Activated T-cell treated with anti-CD3 and anti-CD28 coated beads, Interleukin-2, amount 50 U/mL, for 24 hours (primary cell): ENCODE results near the gene HYDIN.

Source experiments
- DNase-seq: peaks from one replicate; pipeline ENCODE4 v3.0.0-alpha.2; 2020
- H3K27ac Mint-ChIP-seq: 2 replicates; pipeline ENCODE4 v1.8.0; 2020; ENCODE audit warnings: mild to moderate bottlenecking, mixed read lengths
- H3K27me3 Mint-ChIP-seq: 2 replicates; pipeline ENCODE4 v1.8.0; 2020; ENCODE audit warnings: mixed read lengths
- H3K36me3 Mint-ChIP-seq: 2 replicates; pipeline ENCODE4 v1.8.0; 2020; ENCODE audit warnings: low read depth, mixed read lengths
- H3K4me1 Mint-ChIP-seq: 2 replicates; pipeline ENCODE4 v1.8.0; 2020; ENCODE audit warnings: low read depth, mixed read lengths
- H3K4me3 Mint-ChIP-seq: 2 replicates; pipeline ENCODE4 v1.8.0; 2020; ENCODE audit warnings: mild to moderate bottlenecking, moderate library complexity, mixed read lengths
- H3K9me3 Mint-ChIP-seq: 2 replicates; pipeline ENCODE4 v1.8.0; 2020; ENCODE audit warnings: mixed read lengths

The HYDIN gene

DNA sequence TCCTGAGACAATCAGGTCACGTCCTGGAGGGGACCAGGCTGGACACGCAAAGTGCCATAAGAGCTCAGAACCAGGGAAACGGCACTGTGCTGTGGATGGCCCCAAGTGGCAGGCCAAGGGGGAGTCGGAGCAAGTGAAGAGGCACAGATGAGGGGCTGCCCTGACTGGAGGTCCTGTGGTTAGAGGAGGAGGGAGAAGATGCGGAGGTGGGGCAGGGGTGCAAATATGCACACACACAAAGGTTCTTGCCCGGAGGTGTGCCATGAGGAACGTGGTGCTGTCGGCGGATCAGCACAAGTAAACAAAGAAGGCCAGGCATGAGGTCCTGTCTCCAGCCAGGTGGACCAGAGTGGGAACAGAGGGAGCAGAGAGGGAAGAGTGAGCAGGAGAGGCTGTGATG lies 453.0 kb downstream of the HYDIN start:
- no peak for DNase-seq
- Mint-ChIP-seq H3K27me3 (no peaks in the 10 kb centered on the region), H3K9me3 (no peaks in the 10 kb centered on the region), H3K4me1 (no peaks in the 10 kb centered on the region), H3K36me3 (peaks cover 90% of the 10 kb centered on the region), H3K4me3 (no peak overlapping the region), H3K27ac (peak overlapping the region; percentile 2)

DNA sequence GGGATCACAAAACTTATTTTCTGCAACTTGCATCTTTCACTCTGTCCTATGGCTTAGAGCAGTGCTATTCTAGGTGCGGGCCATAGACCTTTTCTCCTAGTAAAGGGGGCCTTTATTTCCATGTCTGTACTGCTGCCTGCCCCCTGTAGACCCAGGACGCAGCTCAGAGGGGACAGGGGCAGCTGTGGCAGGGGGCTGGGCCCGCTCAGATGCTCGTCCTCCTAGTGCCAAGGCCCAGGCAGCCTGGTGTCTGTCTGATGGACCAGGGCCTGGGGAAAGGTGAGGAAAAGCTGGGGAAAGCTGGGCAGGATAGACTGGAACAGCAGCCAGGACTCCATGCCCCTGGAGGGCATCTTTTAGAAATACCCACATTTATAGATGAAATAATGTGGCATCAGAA lies 455.1 kb downstream of the HYDIN start:
- H3K9me3 Mint-ChIP-seq: no peaks in the 10 kb centered on the region
- no peaks in the 10 kb centered on the region for H3K27me3 Mint-ChIP-seq
- H3K27ac Mint-ChIP-seq: no peak overlapping the region
- no peaks in the 10 kb centered on the region for H3K4me1 Mint-ChIP-seq
- DNase-seq: no peak
- H3K4me3 Mint-ChIP-seq: no peak overlapping the region
- peaks cover 87% of the 10 kb centered on the region for H3K36me3 Mint-ChIP-seq

DNA sequence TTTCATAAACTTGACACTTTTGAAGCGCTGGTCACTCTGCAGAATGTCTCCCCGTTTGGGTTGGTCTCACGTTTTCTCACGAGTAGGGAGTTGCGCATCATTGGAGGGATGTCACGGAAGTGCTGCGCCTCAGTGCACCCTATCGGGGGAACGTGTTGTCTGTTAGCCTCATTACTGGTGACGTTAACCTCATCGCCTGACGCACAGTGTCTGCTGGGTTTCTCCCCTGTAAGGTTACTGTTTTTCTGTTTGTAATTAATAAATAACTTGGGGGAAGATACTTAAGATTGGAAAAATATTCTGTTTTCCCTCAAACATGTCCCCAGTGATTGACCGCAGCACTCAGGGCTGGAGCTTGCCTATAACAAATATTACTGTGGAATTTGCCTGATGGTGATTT lies 456.3 kb downstream of the HYDIN start:
- Mint-ChIP-seq H3K4me3 (no peak overlapping the region), H3K9me3 (no peaks in the 10 kb centered on the region), H3K27me3 (no peaks in the 10 kb centered on the region), H3K27ac (no peak overlapping the region), H3K36me3 (peaks cover 87% of the 10 kb centered on the region), H3K4me1 (no peaks in the 10 kb centered on the region)
- no peak for DNase-seq

DNA sequence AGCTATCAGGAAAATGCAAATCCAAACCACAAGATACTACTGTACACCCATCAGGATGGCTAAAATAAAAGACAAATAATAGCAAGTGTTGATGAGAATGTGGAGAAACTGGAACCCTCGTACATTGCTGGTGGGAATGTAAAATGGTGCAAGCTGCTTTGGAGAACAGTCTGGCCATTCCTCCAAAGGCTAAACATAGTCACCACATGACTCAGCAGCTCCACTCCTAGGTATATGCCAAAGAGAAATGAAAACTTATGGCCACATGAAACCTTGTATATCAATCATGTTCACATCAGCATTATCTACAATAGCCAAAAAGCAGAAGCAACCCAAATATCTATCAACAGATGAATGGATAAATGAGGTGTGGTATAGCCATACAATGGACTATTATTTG lies 458.0 kb downstream of the HYDIN start:
- no peak for DNase-seq
- H3K4me3 Mint-ChIP-seq: no peak overlapping the region
- no peak overlapping the region for H3K27ac Mint-ChIP-seq
- H3K27me3 Mint-ChIP-seq: no peaks in the 10 kb centered on the region
- no peaks in the 10 kb centered on the region for H3K4me1 Mint-ChIP-seq
- H3K36me3 Mint-ChIP-seq: peaks cover 83% of the 10 kb centered on the region
- no peaks in the 10 kb centered on the region for H3K9me3 Mint-ChIP-seq

DNA sequence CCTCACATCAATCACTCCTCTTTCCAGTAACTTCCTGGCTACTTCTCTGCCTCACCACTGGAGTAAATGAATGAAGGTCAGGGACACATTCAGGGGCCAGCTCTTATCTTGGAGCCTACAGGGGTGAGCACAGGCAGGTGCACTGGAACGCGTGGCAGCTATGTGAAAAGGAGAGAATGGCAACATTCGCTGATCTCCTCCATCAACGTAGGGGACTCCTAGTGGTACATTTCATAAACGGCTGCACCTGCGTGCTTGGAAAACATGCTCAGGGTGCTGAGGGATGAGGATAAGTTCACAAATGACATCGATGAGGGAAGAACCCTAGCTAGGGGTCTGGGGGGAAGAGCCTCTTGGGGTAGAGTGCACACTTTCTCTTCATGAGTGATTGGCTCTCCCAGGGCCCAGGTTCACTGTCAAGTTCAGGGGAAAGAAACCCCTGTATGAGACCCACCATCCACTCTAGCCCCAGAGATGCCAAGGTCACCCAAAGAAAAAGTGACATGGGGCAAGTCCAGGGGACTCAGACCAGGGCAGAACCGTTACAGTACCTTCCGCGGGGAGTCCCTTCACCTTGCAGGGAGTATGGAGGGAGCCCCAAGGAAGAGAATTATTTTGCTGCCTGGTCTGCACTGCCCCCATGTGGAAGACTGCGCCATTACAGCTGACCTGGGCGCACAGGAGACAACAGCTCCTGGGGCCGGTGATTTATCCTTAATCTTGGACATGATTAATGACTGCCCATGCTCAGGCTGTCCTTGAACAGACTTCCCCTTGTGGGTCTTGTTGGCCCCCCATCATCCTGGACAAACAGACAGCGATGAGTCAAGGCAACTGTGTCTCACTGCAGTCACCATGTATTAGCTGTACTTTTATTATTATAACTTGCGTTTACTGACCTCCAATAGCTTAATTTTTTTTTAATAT lies 459.6 kb downstream of the HYDIN start:
- Mint-ChIP-seq H3K4me1 (no peaks in the 10 kb centered on the region), H3K4me3 (no peak overlapping the region), H3K36me3 (peaks cover 87% of the 10 kb centered on the region), H3K9me3 (no peaks in the 10 kb centered on the region), H3K27me3 (no peaks in the 10 kb centered on the region), H3K27ac (no peak overlapping the region)
- peak; percentile 77 for DNase-seq

DNA sequence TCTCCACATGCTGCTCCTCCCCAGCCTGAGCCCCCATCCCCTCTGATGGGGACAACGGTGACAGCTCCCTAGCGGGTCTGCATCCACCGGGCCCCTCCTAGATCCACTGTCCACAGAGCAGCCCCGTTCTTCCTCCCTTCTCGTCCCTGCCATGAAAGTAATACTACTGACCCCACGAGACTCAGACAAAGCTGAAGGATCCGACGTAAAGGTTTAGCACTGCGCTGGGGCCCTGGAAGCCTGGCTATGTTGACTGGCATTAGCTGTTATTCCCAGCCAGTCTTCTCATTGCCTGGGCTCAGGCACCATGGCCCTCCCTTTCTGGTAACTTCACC lies 460.3 kb downstream of the HYDIN start:
- Mint-ChIP-seq H3K4me1 (no peaks in the 10 kb centered on the region), H3K36me3 (peaks cover 85% of the 10 kb centered on the region), H3K9me3 (no peaks in the 10 kb centered on the region), H3K27me3 (no peaks in the 10 kb centered on the region), H3K4me3 (no peak overlapping the region), H3K27ac (no peak overlapping the region)
- DNase-seq: no peak

DNA sequence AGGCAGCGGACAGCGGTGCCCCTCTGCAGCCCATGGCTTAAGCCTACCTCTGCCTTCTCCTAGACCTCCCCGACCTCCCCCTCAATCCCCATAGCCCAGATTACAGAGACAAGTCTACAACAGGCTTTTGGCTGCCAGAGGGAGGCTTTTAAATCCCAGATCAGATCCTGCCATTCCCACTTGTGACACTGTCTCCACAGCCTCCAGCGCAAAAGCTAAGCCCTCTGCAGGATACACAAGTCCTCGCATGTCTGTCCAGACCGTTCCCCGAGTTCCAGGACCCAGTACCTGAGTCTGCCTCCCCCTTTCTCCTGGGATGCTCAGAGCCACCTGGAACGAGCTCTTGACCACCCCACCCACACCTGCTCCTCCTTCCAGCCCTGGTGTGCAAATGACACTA lies 460.8 kb downstream of the HYDIN start:
- H3K4me3 Mint-ChIP-seq: no peak overlapping the region
- no peaks in the 10 kb centered on the region for H3K9me3 Mint-ChIP-seq
- peaks cover 86% of the 10 kb centered on the region for H3K36me3 Mint-ChIP-seq
- H3K27me3 Mint-ChIP-seq: no peaks in the 10 kb centered on the region
- H3K27ac Mint-ChIP-seq: no peak overlapping the region
- H3K4me1 Mint-ChIP-seq: no peaks in the 10 kb centered on the region
- DNase-seq: no peak

DNA sequence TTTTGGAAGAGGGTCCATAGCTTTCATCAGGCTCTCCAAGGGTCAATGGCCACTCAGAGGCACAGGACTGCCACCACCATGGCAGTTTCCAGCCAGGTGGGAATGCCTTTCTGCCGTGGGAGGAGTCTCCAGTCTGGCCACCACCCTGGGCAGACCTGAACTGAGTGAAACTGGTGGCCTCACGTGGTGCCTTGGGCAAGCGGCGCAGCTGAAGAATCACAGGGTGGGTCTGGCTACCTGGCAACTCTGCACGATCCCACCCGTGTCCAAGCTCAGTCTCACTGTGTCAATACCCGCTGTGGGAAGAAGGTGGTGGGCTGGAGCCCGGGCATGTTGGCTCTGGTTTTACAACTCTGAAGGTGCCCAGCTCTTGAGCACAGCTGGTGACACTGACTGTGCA lies 461.4 kb downstream of the HYDIN start:
- Mint-ChIP-seq H3K27me3 (no peaks in the 10 kb centered on the region), H3K4me1 (no peaks in the 10 kb centered on the region), H3K4me3 (no peak overlapping the region), H3K36me3 (peaks cover 89% of the 10 kb centered on the region), H3K27ac (no peak overlapping the region), H3K9me3 (no peaks in the 10 kb centered on the region)
- DNase-seq: no peak

DNA sequence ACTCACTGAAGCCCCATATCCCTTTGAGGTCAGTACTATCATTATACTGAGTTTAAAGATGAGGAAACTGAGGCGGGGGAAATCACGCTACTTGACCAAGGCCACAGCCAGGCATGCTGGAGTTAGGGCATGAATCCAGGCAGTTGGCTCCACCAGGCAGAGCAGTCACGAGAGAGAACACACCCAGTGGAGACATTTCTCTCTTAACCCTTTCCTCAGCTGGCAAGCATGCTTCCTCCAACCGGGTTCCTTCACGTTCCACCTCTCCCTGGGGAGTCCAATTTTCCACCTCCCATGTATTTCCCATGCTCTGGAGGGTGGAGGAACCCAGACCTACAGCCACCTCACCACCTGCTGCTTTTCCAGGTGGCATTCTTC lies 462.3 kb downstream of the HYDIN start:
- Mint-ChIP-seq H3K27me3 (no peaks in the 10 kb centered on the region), H3K4me1 (no peaks in the 10 kb centered on the region), H3K4me3 (no peak overlapping the region), H3K9me3 (no peaks in the 10 kb centered on the region), H3K36me3 (peaks cover 86% of the 10 kb centered on the region), H3K27ac (no peak overlapping the region)
- DNase-seq: no peak

DNA sequence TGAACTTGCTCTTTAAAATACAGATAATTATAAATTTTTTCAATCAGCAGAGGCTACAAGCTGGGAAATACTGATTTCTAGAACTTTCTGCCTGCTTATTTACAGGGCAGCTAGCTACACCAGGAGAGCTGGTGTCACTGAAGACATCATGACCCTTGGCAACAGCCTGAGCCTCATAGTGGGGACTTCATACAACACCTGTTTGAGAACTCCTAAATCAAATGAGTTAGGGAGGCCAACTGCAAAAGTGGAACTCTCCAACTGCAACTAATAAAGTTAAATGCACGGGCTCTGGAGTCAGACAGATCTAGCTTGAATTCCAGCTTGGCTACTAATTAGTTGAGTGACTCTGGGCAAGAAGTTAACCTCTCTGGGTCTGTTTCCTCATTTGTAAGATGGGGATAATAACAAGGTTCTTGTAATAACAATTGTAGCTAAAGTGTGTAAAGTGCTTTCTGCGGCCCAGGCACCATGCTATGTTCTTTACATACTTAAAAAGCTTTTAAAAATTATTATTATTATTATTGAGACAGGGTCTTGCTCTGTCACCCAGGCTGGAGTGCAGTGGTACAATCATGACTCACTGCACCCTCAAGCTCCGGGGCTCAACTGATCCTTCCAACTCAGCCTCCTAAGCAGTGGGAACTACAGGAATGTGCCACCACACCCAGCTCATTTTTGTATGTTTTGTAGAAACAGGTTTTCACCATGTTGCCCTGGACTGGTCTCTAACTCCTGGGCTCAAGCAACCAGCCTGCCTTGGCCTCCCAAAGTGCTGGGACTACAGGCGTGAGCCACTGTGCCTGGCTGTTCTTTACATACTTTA lies 462.9 kb downstream of the HYDIN start:
- H3K27me3 Mint-ChIP-seq: no peaks in the 10 kb centered on the region
- H3K4me1 Mint-ChIP-seq: no peaks in the 10 kb centered on the region
- H3K27ac Mint-ChIP-seq: peak overlapping the region; percentile 4
- peaks cover 85% of the 10 kb centered on the region for H3K36me3 Mint-ChIP-seq
- no peaks in the 10 kb centered on the region for H3K9me3 Mint-ChIP-seq
- DNase-seq: no peak
- H3K4me3 Mint-ChIP-seq: no peak overlapping the region

DNA sequence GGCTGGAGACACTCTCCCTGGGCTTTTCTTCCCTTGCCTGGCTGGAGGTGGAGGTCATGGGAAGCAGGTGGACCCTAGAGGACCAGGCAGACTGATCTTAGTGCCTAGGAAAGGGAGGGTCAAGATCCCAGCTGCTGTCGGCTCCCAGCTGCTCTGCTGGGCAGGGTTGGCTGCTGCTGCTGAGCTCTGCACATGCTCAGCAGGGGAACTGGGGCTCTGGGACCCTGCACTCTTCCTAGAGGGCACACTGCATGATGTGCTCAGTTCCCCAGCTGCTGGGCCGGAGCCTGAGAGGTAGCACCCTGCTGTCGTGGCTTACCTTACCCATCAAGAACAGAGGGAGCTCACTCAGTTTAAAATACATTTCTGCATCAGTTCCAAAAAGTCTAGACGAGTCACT lies 463.9 kb downstream of the HYDIN start:
- Mint-ChIP-seq H3K4me3 (no peak overlapping the region), H3K4me1 (no peaks in the 10 kb centered on the region), H3K9me3 (no peaks in the 10 kb centered on the region), H3K27ac (no peak overlapping the region), H3K27me3 (no peaks in the 10 kb centered on the region), H3K36me3 (peaks cover 85% of the 10 kb centered on the region)
- DNase-seq: no peak

DNA sequence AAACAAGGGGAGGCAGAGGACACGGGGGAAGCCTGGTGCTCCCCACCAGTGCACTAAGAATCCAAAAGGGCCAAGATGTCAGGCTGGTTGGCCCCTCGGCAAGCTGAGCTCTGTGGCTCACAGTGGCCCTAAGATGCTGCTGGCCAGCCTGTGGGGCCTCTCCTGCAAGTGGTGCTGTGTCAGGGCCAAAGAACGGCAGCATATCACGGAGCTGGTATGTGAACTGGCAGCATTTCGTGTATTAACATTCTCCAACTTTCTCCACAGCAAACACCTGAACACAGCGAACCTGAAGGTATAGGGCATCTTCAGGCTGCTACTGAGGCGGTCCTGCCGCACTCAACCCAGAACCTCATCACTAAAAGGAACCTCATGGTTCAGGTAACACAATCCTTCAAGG lies 464.3 kb downstream of the HYDIN start:
- no peaks in the 10 kb centered on the region for H3K9me3 Mint-ChIP-seq
- H3K27ac Mint-ChIP-seq: no peak overlapping the region
- H3K36me3 Mint-ChIP-seq: peaks cover 87% of the 10 kb centered on the region
- H3K4me3 Mint-ChIP-seq: no peak overlapping the region
- H3K4me1 Mint-ChIP-seq: no peaks in the 10 kb centered on the region
- no peak for DNase-seq
- H3K27me3 Mint-ChIP-seq: no peaks in the 10 kb centered on the region

DNA sequence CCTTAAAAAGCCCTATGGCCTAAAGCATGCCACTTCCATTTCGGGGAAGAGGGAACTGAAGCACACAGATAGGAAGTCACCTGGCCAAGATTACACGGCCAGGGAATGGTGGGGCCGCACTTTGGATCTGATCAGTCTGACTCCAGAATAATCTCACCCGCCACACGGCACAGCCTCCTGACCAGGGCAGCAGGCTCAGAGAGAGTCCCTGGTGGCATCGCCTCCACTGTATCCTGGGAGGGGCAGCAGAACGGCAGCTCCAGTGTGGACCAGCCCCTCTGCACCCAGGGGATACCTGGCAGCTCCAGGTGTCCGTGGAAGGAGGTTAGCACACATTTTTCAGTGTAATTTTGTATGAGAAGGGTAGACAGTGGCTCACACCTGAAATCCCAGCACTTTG lies 465.0 kb downstream of the HYDIN start:
- Mint-ChIP-seq H3K27me3 (no peaks in the 10 kb centered on the region), H3K36me3 (peaks cover 84% of the 10 kb centered on the region), H3K4me1 (peaks cover 3% of the 10 kb centered on the region), H3K27ac (no peak overlapping the region), H3K9me3 (no peaks in the 10 kb centered on the region), H3K4me3 (no peak overlapping the region)
- no peak for DNase-seq

DNA sequence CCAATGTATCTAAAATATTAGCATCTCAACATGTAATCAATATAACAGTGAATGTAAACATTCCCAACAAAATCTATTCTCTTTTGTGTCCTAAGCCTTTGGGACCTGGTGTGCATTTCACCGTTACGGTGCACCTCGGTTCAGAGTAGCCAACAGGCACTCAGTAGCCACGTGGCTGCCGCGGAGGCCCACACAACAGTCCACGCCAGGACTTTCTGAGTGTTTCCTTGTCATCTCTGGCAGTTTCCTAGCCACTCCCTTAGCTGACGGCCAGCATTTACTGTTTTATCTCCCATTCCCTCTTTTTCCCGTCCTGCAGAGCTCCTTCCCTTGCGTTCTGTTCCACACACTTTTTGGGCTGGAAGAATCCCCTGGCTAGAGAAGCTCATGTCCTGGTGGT lies 465.9 kb downstream of the HYDIN start:
- no peak for DNase-seq
- Mint-ChIP-seq H3K4me3 (no peak overlapping the region), H3K27ac (no peak overlapping the region), H3K4me1 (peaks cover 5% of the 10 kb centered on the region), H3K9me3 (no peaks in the 10 kb centered on the region), H3K27me3 (no peaks in the 10 kb centered on the region), H3K36me3 (peaks cover 84% of the 10 kb centered on the region)

DNA sequence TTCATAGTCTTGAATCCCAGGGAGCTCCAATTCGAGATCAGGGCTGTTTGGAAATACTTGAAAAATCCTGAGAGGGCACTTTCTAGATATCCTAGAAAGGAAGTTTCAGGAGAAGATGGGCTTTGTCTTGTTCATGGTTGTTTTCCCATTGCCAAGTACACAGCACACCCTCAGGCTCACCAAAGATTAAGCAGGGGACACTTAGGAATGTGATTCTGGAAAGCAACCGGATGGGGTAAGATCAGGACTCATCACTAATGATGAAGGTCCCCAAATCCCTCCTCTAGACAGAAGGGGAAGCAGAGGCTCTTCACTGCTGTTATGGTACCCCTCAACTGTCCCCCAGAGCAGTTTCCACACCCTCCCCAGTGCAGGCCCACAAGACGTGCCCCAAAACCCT lies 470.3 kb downstream of the HYDIN start:
- H3K27me3 Mint-ChIP-seq: no peaks in the 10 kb centered on the region
- no peaks in the 10 kb centered on the region for H3K9me3 Mint-ChIP-seq
- H3K4me3 Mint-ChIP-seq: no peak overlapping the region
- no peak for DNase-seq
- H3K4me1 Mint-ChIP-seq: peaks cover 5% of the 10 kb centered on the region
- H3K27ac Mint-ChIP-seq: peak overlapping the region; percentile 58
- H3K36me3 Mint-ChIP-seq: peaks cover 87% of the 10 kb centered on the region
